Measurements from ENCODE around the gene LUM.

The LUM gene

DNA sequence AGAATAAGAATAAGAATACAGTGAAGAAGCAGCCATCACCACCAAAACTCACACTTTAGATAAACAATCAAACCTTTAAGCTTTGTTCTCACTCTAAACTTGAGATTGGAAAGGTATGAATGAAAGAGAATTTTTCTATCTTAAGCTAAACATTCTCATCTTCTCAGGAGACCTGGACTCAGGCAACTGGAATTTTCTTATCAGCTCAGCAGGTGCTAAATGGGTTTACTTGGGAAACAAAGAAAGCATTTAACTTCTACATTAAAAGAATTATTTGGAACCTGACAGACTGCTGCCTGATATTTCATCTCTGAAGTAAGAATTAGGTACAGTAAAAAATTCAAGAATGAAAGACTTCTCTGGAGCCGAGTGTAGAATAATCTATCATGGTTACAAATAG is 32.8 kb downstream of the LUM start:
- Histone ChIP-seq H3K27ac (no peak overlapping the region), H3K36me3 (no peaks in the 10 kb centered on the region), H3K27me3 (no peaks in the 10 kb centered on the region), H3K4me3 (no peak overlapping the region), H4K20me1 (no peaks in the 10 kb centered on the region), H3K9me3 (no peaks in the 10 kb centered on the region), H3K9ac (no peak overlapping the region), H3K4me1 (no peaks in the 10 kb centered on the region), H3K4me2 (no peak overlapping the region)
- TF ChIP-seq Cebpa-rat (IDR thresholded peaks at IDR 0.05) = no peak

DNA sequence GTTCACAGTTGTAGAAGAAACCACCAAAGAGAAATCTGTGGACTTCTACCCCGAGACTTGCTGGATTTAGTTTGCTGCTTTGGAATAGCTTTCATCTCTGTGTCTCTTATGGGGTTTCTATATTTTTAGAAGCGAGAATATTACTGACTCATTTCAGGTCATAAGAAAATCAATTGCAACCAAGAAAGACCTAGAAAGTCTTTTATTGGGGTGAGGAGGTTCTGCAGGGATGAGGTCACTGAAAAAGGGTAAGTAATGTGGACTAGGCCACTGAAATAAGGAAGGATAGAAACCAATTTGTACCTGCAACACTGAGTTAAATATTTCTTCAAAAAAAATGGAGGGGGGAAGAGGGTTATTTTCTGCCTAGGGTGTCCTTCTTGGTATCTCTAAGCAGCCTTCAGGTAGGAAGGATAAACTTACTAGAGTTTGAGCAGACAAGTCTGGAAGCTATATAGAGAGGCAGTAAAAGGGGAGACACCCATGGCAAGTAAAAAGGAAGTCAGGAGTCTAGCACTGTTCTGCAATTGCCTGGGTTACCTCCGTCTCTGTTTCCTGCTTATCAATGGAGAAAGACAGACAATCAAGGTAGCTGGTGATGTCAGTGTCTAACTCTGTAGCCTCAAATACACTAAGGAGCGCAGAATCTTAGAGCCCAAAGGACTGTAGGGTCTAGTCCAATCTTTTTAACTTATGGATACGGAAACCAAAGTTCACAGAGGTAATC is 33.9 kb downstream of the LUM start:
- Histone ChIP-seq H3K9me3 (no peaks in the 10 kb centered on the region), H4K20me1 (no peaks in the 10 kb centered on the region), H3K27me3 (no peaks in the 10 kb centered on the region), H3K27ac (no peak overlapping the region), H3K36me3 (no peaks in the 10 kb centered on the region), H3K9ac (no peak overlapping the region), H3K4me2 (no peak overlapping the region), H3K4me1 (no peaks in the 10 kb centered on the region), H3K4me3 (no peak overlapping the region)
- TF ChIP-seq Cebpa-rat (IDR thresholded peaks at IDR 0.05) = no peak

DNA sequence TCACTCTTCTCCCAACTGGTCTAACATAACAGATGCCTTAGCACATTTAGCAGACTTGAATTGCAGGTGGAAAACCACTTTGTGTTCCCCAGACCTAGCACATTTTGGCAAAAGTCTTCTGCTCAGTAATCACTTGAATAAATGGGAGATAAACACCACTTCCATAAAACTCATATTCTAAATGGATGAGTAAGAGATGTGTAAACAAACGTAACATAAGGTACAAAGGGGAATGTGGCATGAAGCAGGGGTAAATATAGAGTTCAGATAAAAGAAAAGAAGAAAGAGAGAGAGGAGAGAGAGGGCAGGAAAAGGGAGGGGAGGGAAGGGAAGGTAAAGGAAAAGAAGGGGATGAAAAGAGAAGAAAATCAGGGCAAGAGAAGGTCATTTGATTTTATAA is 36.4 kb downstream of the LUM start:
- H3K4me1 ChIP-seq = no peaks in the 10 kb centered on the region
- H3K9ac ChIP-seq = no peak overlapping the region
- H3K9me3 ChIP-seq = no peaks in the 10 kb centered on the region
- TF ChIP-seq Cebpa-rat (IDR thresholded peaks at IDR 0.05) = no peak
- H3K4me2 ChIP-seq = no peak overlapping the region
- no peak overlapping the region for H3K27ac ChIP-seq
- H3K4me3 ChIP-seq = no peak overlapping the region
- no peaks in the 10 kb centered on the region for H3K27me3 ChIP-seq
- H3K36me3 ChIP-seq = no peaks in the 10 kb centered on the region
- H4K20me1 ChIP-seq = no peaks in the 10 kb centered on the region

DNA sequence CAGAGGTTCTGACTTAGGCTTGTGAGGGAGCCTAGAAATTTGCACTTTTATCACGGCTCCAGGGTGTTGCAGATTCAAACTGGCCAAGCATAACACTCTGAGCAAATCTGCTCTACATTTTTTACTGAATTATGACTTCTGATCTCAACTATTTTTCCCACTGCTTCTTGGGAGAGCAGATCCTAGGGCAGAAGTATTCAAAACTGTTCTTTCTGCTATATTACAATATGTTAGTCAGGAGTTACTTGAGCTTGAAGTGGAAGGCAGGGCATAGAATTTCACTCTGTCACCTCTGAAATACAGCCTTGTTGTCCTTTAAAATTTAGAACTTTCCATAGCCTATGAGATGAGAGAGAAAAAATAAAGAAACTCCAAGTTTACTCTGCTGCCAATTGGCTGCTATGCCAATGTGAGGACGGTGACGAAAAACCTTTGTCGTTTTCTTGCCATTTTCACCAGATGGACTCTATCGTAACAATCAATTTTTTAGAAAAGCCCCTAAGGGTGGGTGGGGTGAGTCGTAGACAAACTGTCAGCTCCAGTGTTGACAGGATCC is 37.1 kb downstream of the LUM start:
- no peak for TF ChIP-seq Cebpa-rat (IDR thresholded peaks at IDR 0.05)
- Histone ChIP-seq H3K27me3 (no peaks in the 10 kb centered on the region), H3K4me1 (no peaks in the 10 kb centered on the region), H3K9ac (no peak overlapping the region), H3K4me2 (no peak overlapping the region), H3K9me3 (no peaks in the 10 kb centered on the region), H3K4me3 (no peak overlapping the region), H4K20me1 (no peaks in the 10 kb centered on the region), H3K27ac (no peak overlapping the region), H3K36me3 (no peaks in the 10 kb centered on the region)

DNA sequence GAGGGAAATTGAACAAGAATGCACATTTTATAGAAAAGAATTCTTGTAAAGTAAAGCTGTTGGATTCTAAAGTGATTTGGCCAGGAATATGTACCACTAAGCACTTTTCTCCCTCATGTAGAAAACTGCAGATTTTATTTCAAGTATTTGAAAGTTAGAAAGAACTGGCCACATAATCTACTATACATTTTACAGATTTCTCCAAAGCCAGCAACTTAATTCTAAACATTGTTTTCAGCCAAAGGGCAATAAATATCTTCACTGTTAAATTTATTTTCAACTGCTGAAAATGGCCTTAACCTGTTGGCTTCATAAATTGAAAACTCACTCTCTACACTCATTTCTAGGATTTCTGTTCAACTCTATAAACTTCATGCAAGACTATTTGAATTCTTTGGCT is 37.9 kb downstream of the LUM start:
- H3K4me2 ChIP-seq = no peak overlapping the region
- no peaks in the 10 kb centered on the region for H3K27me3 ChIP-seq
- TF ChIP-seq Cebpa-rat (IDR thresholded peaks at IDR 0.05) = no peak
- H3K4me1 ChIP-seq = no peaks in the 10 kb centered on the region
- H3K9me3 ChIP-seq = no peaks in the 10 kb centered on the region
- no peaks in the 10 kb centered on the region for H4K20me1 ChIP-seq
- H3K9ac ChIP-seq = no peak overlapping the region
- no peak overlapping the region for H3K4me3 ChIP-seq
- no peak overlapping the region for H3K27ac ChIP-seq
- H3K36me3 ChIP-seq = no peaks in the 10 kb centered on the region

DNA sequence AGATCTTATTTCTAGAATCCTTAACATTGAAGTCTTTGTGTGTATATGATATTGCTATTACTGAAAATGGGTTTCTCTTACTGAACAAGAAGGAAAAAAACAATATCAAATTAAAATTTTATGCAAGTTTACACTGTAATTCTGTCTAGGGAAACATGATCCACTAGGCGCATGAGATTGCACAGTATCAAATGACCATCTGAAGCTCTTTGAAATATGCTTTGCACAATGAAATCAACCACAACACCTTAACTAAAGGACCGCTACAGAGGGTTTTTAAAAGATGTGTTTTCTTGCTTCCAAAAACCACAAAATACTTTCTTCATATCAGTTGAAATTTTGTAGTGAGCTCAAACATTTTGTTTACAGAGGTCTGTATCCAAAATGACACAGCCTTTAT is 38.4 kb downstream of the LUM start:
- no peak for TF ChIP-seq Cebpa-rat (IDR thresholded peaks at IDR 0.05)
- no peaks in the 10 kb centered on the region for H3K4me1 ChIP-seq

DNA sequence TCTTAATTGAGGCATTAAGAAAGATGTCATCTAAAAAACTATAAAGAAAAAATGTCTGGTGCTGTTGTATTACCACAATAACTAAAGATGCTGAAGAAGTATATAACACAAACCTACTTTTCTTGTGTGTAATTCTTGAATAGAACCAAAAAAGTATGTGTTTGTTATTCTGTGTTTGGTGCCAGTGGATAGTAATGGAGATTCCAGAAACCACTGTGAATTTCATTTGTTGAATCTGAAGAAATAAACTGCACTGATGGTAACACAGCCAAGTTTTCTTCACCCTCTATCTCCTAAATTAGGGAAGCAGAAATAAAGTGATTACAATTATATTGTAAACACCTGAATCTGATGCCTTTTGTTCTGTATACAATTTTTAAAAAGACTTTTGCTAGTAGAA is 40.4 kb downstream of the LUM start:
- Histone ChIP-seq H3K4me1 (no peaks in the 10 kb centered on the region), H3K9me3 (no peaks in the 10 kb centered on the region), H4K20me1 (no peaks in the 10 kb centered on the region), H3K36me3 (no peaks in the 10 kb centered on the region), H3K27ac (no peak overlapping the region), H3K9ac (no peak overlapping the region), H3K4me3 (no peak overlapping the region), H3K27me3 (no peaks in the 10 kb centered on the region), H3K4me2 (no peak overlapping the region)
- no peak for TF ChIP-seq Cebpa-rat (IDR thresholded peaks at IDR 0.05)

More for the DNA sequence above, 38.4 kb downstream of the LUM start:
- H3K27me3 ChIP-seq = no peaks in the 10 kb centered on the region
- no peaks in the 10 kb centered on the region for H3K9me3 ChIP-seq
- H3K36me3 ChIP-seq = no peaks in the 10 kb centered on the region
- no peak overlapping the region for H3K27ac ChIP-seq
- no peaks in the 10 kb centered on the region for H4K20me1 ChIP-seq
- H3K4me3 ChIP-seq = no peak overlapping the region
- no peak overlapping the region for H3K4me2 ChIP-seq
- H3K9ac ChIP-seq = no peak overlapping the region

DNA sequence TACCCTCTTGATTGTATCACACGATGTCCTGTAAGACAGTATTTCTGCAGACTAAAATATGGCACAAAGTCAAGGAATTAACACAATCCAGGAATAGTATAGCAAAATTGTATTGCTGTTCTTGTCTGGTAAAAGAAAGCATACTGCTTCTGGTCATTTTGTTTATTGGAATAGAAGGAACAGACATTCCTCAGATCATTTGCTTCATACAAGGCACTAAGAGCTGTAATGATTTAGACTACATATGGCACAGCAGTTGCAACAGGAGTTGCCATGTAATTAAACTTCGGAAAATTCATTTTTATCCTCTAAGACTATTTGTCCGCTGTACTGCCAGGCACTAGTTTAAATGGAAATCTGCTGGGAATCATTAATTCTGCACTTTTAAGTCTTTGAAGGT is 45.9 kb downstream of the LUM start:
- Histone ChIP-seq H3K9ac (no peak overlapping the region), H3K36me3 (no peaks in the 10 kb centered on the region), H3K4me2 (no peak overlapping the region), H3K4me3 (no peak overlapping the region), H3K27ac (no peak overlapping the region), H3K4me1 (no peaks in the 10 kb centered on the region), H3K9me3 (no peaks in the 10 kb centered on the region), H4K20me1 (no peaks in the 10 kb centered on the region), H3K27me3 (no peaks in the 10 kb centered on the region)
- TF ChIP-seq Cebpa-rat (IDR thresholded peaks at IDR 0.05) = no peak

DNA sequence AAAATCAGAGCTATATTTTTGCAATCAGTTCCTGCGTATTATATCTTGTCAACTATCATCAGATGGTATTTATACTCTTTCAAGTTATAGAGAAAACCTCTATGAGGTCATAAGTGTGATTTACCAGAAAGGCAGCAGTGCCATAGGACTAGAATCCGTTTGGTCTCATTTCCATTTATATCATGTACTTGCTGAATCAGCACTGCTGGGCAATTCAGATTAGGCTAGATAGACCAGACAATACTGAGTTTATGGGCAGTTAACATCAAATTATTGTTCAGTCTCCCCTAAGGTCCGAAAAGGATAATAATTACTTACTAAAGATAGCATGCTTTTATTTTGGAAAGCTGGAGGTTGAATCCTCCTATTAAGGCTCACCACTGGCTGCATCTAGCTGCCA is 46.7 kb downstream of the LUM start:
- Histone ChIP-seq H3K4me3 (no peak overlapping the region), H4K20me1 (no peaks in the 10 kb centered on the region), H3K9me3 (no peaks in the 10 kb centered on the region), H3K4me1 (no peaks in the 10 kb centered on the region), H3K36me3 (no peaks in the 10 kb centered on the region), H3K27ac (no peak overlapping the region), H3K27me3 (no peaks in the 10 kb centered on the region), H3K9ac (no peak overlapping the region), H3K4me2 (no peak overlapping the region)
- TF ChIP-seq Cebpa-rat (IDR thresholded peaks at IDR 0.05) = no peak

DNA sequence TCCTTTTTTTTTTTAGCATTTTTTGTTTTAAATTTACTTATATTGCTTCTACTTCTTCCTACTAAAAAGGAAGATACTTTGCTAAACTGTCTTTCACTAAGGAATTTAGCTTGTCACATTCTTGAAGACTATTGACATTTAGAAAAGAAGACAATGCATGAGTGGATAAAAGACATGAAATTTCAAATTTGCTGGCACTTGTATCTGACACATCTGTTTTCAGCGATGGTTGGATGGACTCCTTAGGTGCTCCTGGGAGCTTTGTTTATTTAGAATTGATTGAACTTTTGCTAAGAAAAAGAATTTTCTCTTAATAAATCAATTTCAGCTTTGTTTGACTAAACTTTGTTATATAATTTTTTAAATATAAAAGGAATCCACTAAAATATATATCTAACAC is 50.2 kb downstream of the LUM start:
- H3K9ac ChIP-seq = no peak overlapping the region
- TF ChIP-seq Cebpa-rat (IDR thresholded peaks at IDR 0.05) = no peak
- H3K27ac ChIP-seq = no peak overlapping the region
- H4K20me1 ChIP-seq = no peaks in the 10 kb centered on the region
- no peaks in the 10 kb centered on the region for H3K9me3 ChIP-seq
- no peak overlapping the region for H3K4me3 ChIP-seq
- no peaks in the 10 kb centered on the region for H3K36me3 ChIP-seq
- H3K4me1 ChIP-seq = no peaks in the 10 kb centered on the region
- H3K4me2 ChIP-seq = no peak overlapping the region
- no peaks in the 10 kb centered on the region for H3K27me3 ChIP-seq

DNA sequence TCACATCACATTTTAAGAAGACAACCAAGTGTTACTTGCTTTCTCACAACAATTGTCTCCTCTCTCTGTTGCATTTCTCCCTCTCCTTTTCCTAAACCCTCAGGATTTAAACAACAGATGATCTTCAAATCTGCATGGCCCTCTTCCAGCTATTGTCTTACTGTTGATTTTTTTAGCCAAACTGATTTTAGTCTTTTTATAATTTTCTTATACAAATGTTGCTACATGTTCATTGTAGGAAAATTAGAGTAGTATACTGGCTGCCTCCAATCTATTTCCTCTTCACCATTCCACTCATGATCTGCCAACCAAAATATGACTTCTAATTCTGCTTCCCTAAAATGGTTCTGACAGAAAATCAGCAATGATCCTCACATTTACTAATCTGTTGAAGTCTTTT is 52.1 kb downstream of the LUM start:
- Histone ChIP-seq H4K20me1 (no peaks in the 10 kb centered on the region), H3K4me3 (no peak overlapping the region), H3K27ac (no peak overlapping the region), H3K9ac (no peak overlapping the region), H3K4me1 (no peaks in the 10 kb centered on the region), H3K36me3 (no peaks in the 10 kb centered on the region), H3K4me2 (no peak overlapping the region), H3K27me3 (no peaks in the 10 kb centered on the region), H3K9me3 (no peaks in the 10 kb centered on the region)
- no peak for TF ChIP-seq Cebpa-rat (IDR thresholded peaks at IDR 0.05)

Data from BLaER1 (cell line).